Left ventricle myocardium superior (tissue), 1 donor: ENCODE results near the gene KCNA4. TPM values are rescaled to one million over a fixed set of nuclear protein-coding genes. Genes with fewer than 3 reads are reported as not detected.
"Not testable (repeated sequence)": the region's sequence is repeated elsewhere in the genome, so short reads cannot be mapped to it uniquely, and the experiment has no call there.

ENCODE experiments used
- ATAC-seq: fragments of 200-7000 bp; cut with Tn5 transposase; one replicate; pipeline ENCODE4 v1.9.1; 2020; ENCODE audit warnings: mild to moderate bottlenecking, moderate library complexity
- DNase-seq: peaks from one replicate; pipeline ENCODE4 v3.0.0-alpha.2; 2020
- intact Hi-C: fragments of 100-400 bp; cut with micrococcal nuclease; formaldehyde crosslinking; loops from one replicate; pipeline ENCODE4 v1.11.0; 2022
- total RNA-seq: library from RNA; stranded (reverse); fragmentation: NEBNext Ultra II Directional; extraction: Animal tissue kit (Norgen Biotek cat#: 25700); gene quantifications from one replicate; pipeline ENCODE4 v1.2.1, GENCODE V29; 2021
- donor health status: DM: no; HTN: yes; CAD: no; lungs with severe emphysema.

KCNA4 gene
- total RNA-seq, 1 donor from 2014 or later, result 1.2 TPM

- DNase-seq, result no peak
- intact Hi-C loops, result no loop called here
- ATAC-seq, result peak; percentile 34
Measured at GRCh38 chr11:30002157-30002785, 14.6 kb downstream of the KCNA4 start.

- intact Hi-C loops, result no loop called here
- ATAC-seq (peak; percentile 94), DNase-seq (no peak)
Measured at GRCh38 chr11:30000986-30001750, 15.7 kb downstream of the KCNA4 start.

- DNase-seq, result no peak
- ATAC-seq, result no peak
- intact Hi-C loops, result no loop called here
Measured at GRCh38 chr11:29996016-29996415, 20.8 kb downstream of the KCNA4 start.

- ATAC-seq, result no peak
- no peak for DNase-seq
- intact Hi-C loops, result no loop called here
Measured at GRCh38 chr11:29989174-29989970, 27.5 kb downstream of the KCNA4 start.

- no peak for DNase-seq
- intact Hi-C loops, result no loop called here
Measured at GRCh38 chr11:29985248-29985647, 31.6 kb downstream of the KCNA4 start.

GRCh38 chr11:29984544-29984943 is 32.3 kb downstream of the KCNA4 start:
- ATAC-seq (peak; percentile 94), DNase-seq (no peak)
- intact Hi-C loops, result no loop called here

More at GRCh38 chr11:29985248-29985647, 31.6 kb downstream of the KCNA4 start:
- peak; percentile 95 for ATAC-seq

- intact Hi-C loops, result no loop called here
- ATAC-seq, result peak; percentile 96
Measured at GRCh38 chr11:29978549-29978948, 38.3 kb downstream of the KCNA4 start.

GRCh38 chr11:29975580-29975979 is 41.2 kb downstream of the KCNA4 start:
- DNase-seq, ATAC-seq, intact Hi-C loops: not testable (repeated sequence)

More at GRCh38 chr11:29978549-29978948, 38.3 kb downstream of the KCNA4 start:
- DNase-seq, result no peak

GRCh38 chr11:29963796-29964195 is 53.0 kb downstream of the KCNA4 start:
- DNase-seq (no peak), ATAC-seq (no peak)
- intact Hi-C loops, result no loop called here

- intact Hi-C loops, result no loop called here
- ATAC-seq (no peak), DNase-seq (no peak)
Measured at GRCh38 chr11:29963036-29963435, 53.8 kb downstream of the KCNA4 start.

- ATAC-seq (no peak), DNase-seq (no peak)
- intact Hi-C loops, result no loop called here
Measured at GRCh38 chr11:29962243-29962642, 54.6 kb downstream of the KCNA4 start.

Other genes with a start within 250 kb of the KCNA4 start
- gene FSHB, start 214.0 kb upstream of the KCNA4 start, total RNA-seq, result not detected